HepG2 (cell line): ENCODE results near the gene SESN1. TPM values are rescaled to one million over a fixed set of nuclear protein-coding genes. Genes with fewer than 3 reads are reported as not detected.

Source experiments
- ATAC-seq: fragments of 200-7000 bp; cut with Tn5 transposase; 3 replicates; pipeline ENCODE4 v1.9.1; 2020; ENCODE audit warnings: mild to moderate bottlenecking, moderate library complexity
- BruUV-seq: library from RNA; stranded (reverse); fragments of 400-500 nt; replicated peaks from 2 replicates; lab custom pipeline; 2021; lab: Mats Ljungman, UMichigan
- CTCF ChIA-PET: fragments of 300-600 bp; formaldehyde crosslinking; extraction: SDS; loops from one replicate; lab custom pipeline; 2021; ENCODE audit warnings: low total read pairs, inconsistent platforms, low intra/inter-chr PET ratio; lab: Yijun Ruan, JAX
- POLR2A ChIA-PET: fragments of 350-600 bp; sonication (Branson Sonifier 250); formaldehyde crosslinking; loops from one replicate; lab custom pipeline; 2020; ENCODE audit warnings: antibody characterized with exemption, inconsistent platforms; lab: Yijun Ruan, JAX
- DNase-seq: peaks from one replicate; pipeline ENCODE4 v3.0.0-alpha.2; 2015; ENCODE audit warnings: low spot score
- FAIRE-seq: peaks from 3 replicates; lab custom pipeline; 2011; peaks lifted over from hg19 to GRCh38; lab: Jason Lieb, UNC
- H2AFZ ChIP-seq: one replicate; pipeline ENCODE4 v1.6.1; 2011; ENCODE audit warnings: low read length, inconsistent platforms
- H3K27ac ChIP-seq: fragments of 300-600 bp; 3 replicates; pipeline ENCODE4 v1.8.0; 2011; ENCODE audit warnings: mixed run types, mild to moderate bottlenecking, mixed read lengths, low read length, inconsistent platforms; ENCODE audit not compliant: insufficient read depth; ENCODE audit errors: extremely low read length
- H3K27me3 ChIP-seq, 2 experiments: fragments of 200-600 bp in 1 of 2; 2 replicates in 1 of 2; 3 replicates in 1 of 2; pipeline versions ENCODE4 v1.6.0 to v1.8.0; 2011; ENCODE audit warnings: low read length in 2 of 2, mild to moderate bottlenecking in 2 of 2, moderate library complexity in 2 of 2, inconsistent platforms in 1 of 2; ENCODE audit not compliant: insufficient read depth in 2 of 2, control insufficient read depth in 1 of 2
- H3K36me3 ChIP-seq, 2 experiments: fragments of 200-600 bp in 1 of 2; replicated peaks in 1 of 2; 2 replicates in 1 of 2; 3 replicates in 1 of 2; pipeline versions ENCODE4 v1.5.1 to v1.8.0; 2011; ENCODE audit warnings: low read length in 2 of 2, inconsistent platforms in 1 of 2; ENCODE audit not compliant: insufficient read depth in 2 of 2, control insufficient read depth in 1 of 2
- H3K4me1 ChIP-seq: 2 replicates; pipeline ENCODE4 v1.5.1; 2012; ENCODE audit warnings: low read length, inconsistent platforms; ENCODE audit not compliant: insufficient read depth
- H3K4me2 ChIP-seq: 2 replicates; pipeline ENCODE4 v1.6.0; 2011; ENCODE audit warnings: low read depth, low read length, inconsistent platforms
- H3K4me3 ChIP-seq, 3 experiments: fragments of 200-600 bp in 1 of 3; sonication (generic), shearing (Covaris generic) in 1 of 3; replicated peaks in 1 of 3; 2 replicates each; pipeline ENCODE4 v1.5.1; 2011 to 2016; ENCODE audit warnings: low read length in 3 of 3, inconsistent platforms in 2 of 3, low read depth in 2 of 3, mild to moderate bottlenecking in 2 of 3, control low read depth in 1 of 3, mixed read lengths in 1 of 3; ENCODE audit not compliant: insufficient read depth in 1 of 3
- H3K79me2 ChIP-seq: one replicate; pipeline ENCODE4 v1.6.1; 2011; ENCODE audit warnings: low read length, inconsistent platforms; ENCODE audit not compliant: insufficient read depth
- H3K9ac ChIP-seq: 2 replicates; pipeline ENCODE4 v1.6.0; 2011; ENCODE audit warnings: mild to moderate bottlenecking, low read depth, low read length, inconsistent platforms; ENCODE audit not compliant: insufficient read depth
- H3K9me3 ChIP-seq: 2 replicates; pipeline ENCODE4 v1.5.1; 2012; ENCODE audit warnings: mild to moderate bottlenecking, low read length
- H4K20me1 ChIP-seq: 2 replicates; pipeline ENCODE4 v1.6.0; 2011; ENCODE audit warnings: inconsistent platforms, mild to moderate bottlenecking, low read length, moderate library complexity; ENCODE audit not compliant: insufficient read depth
- FOSL1 ChIP-seq: sonication (generic); formaldehyde crosslinking; IDR thresholded peaks from 2 replicates; pipeline ENCODE4 v1.9.0; 2021; ENCODE audit warnings: missing genetic modification reagents, borderline replicate concordance
- HNRNPLL ChIP-seq: fragments of 200-400 bp; formaldehyde crosslinking; IDR thresholded peaks from 2 replicates; pipeline ENCODE4 v1.6.1; 2017; ENCODE audit warnings: mild to moderate bottlenecking, low read depth, low read length; ENCODE audit not compliant: poor library complexity, severe bottlenecking
- SIN3B ChIP-seq: fragments of 150-350 bp; IDR thresholded peaks from 2 replicates; pipeline ENCODE4 v1.6.1; 2014; ENCODE audit warnings: low read length
- ZNF224 ChIP-seq: sonication (generic); formaldehyde crosslinking; IDR thresholded peaks from 2 replicates; pipeline ENCODE4 v1.5.0; 2020; ENCODE audit warnings: mild to moderate bottlenecking, missing genetic modification reagents
- ZNF678 ChIP-seq: sonication (generic); formaldehyde crosslinking; IDR thresholded peaks from 2 replicates; pipeline ENCODE4 v1.4.0; 2020; ENCODE audit warnings: mild to moderate bottlenecking, missing genetic modification reagents
- WGBS: methylation state at CpG from one replicate; pipeline ENCODE4 v1.1.6; 2017; ENCODE audit warnings: low lambda C conversion rate; 5-methylcytosine and 5-hydroxymethylcytosine counted together
- in situ Hi-C: cut with HindIII; loops from 2 replicates; pipeline ENCODE4 v1.10.0; 2017; ENCODE audit warnings: low pct_unique_long_range_greater_than_20kb; ENCODE audit not compliant: extremely low pct_ligation_motif_present
- intact Hi-C: fragments of 100-400 bp; cut with micrococcal nuclease; formaldehyde crosslinking; loops from one replicate; pipeline ENCODE4 v1.10.0; 2022; ENCODE audit not compliant: unreplicated experiment
- polyA plus RNA-seq, 8 experiments: library from polyadenylated mRNA; depleted of rRNA in 3 of 8; stranded (reverse) in 7 of 8; unstranded in 1 of 8; fragments of >200 nt; fragmentation: Illumina TruSeq in 4 of 8; extraction: Trizol in 4 of 8; gene quantifications; 2 replicates each; pipeline versions ENCODE4 v1.2.1 to v1.2.3, GENCODE V29; 2011 to 2016; ENCODE audit warnings: low read depth in 4 of 8, missing spikeins in 1 of 8, mixed read lengths in 1 of 8; ENCODE audit not compliant: insufficient read depth in 1 of 8
- total RNA-seq, 5 experiments: library from RNA; depleted of rRNA; stranded (reverse); fragments of >200 nt; fragmentation: Illumina TruSeq; extraction: Trizol; gene quantifications; 2 replicates each; pipeline ENCODE4 v1.2.3, GENCODE V29; 2016; ENCODE audit warnings: low read depth in 1 of 5
- TF ChIP-seq, protein P1 (sequence below): sonication (generic); formaldehyde crosslinking; IDR thresholded peaks from 2 replicates; pipeline ENCODE4 v1.5.1; 2020; ENCODE audit warnings: mild to moderate bottlenecking, missing genetic modification reagents, borderline replicate concordance
- TF ChIP-seq, protein P2 (sequence below): sonication (generic); formaldehyde crosslinking; IDR thresholded peaks from 2 replicates; pipeline ENCODE4 v1.5.1; 2020; ENCODE audit warnings: missing genetic modification reagents, mild to moderate bottlenecking, borderline replicate concordance
- TF ChIP-seq, protein P3 (sequence below): IDR thresholded peaks from 2 replicates; pipeline ENCODE4 v1.6.1; 2016; ENCODE audit warnings: low read depth, missing genetic modification reagents, missing compliant biosample characterization

Gene SESN1
- total and polyA plus RNA-seq, 2 of the 13 experiments (the other 11 are each of a cell fraction or from before 2014, with no cell fraction given), result 24.9 to 44.7 TPM

DNA sequence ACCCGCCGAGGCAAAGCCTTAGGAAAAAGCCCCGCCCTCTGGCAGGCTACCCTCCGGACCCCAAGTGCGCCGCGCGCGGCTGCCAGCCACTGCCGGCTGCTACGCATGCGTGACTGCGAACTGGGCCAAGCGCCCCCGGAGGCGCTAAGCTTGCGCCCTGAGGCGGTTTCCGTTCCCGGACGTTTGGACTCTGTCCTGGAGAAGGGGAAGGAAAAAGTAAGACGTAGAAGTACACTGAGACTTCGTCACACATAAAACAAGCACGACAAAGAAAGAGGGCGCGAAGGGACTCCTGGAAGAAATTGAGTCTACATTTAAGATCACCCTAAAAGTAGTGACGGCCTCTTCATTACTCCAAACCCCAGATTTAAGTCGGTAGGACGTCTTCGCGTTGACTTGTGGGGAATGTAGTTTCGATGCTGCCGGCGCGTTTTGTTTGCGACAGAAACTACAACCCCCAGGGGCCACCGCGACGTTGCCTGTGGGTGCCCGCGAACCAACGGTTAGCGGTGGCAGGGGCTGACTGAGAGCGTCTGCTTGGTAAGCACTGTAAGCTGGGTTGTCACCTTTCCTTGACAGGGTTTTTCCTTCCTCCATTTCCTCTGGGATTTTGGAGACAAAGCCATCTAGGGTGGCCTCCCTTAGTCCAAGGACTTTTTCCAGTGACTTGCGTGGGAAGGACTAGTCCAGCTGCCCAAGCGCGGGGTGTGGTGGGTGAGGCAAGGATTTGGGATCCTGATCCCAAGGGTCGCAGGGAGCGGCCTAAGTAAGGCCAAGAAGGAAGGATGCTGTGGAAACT is 589 bp upstream of the SESN1 start, which contains the start of gene CEP57L1 (continued):
- no peak; the same call in 1 of the 2 replicates for TF ChIP-seq ZNF678
- TF ChIP-seq ZNF224, result no peak

DNA sequence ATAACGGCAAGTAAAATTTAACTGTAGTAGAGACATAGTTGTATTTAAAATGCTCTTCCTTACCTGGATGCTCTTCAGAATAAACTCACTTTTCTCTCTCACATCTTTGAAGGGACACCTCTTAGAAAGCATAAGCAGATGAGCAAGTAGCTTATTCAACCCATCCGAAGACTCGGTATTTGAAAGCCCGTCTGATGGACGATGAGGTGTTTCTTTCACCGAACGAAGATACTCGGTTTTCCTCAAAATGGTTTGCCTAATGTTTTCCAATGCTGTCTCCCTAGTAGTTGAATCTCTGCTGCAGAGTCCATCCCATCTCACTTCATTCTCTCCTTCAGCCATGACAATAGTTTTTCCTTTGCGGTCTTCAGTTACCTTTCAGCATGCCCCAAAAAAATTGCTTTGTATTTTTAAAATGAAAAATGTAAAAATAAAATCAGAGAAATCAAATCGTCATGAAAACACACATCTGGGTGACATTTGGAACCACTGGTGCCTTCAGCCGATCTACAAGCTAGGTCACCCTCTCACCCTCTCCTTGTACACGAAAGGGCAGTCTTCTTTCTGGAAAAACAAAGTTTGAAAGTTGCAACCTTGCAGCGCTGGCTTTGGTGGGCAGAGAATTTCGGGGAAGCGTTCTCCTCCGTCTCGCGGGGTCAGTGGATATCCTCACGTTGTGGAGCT is 772 bp downstream of the SESN1 start:
- no peaks in the 10 kb centered on the region; a peak in 1 of 5 replicates for H3K27me3 ChIP-seq
- TF ChIP-seq, protein P1, sequence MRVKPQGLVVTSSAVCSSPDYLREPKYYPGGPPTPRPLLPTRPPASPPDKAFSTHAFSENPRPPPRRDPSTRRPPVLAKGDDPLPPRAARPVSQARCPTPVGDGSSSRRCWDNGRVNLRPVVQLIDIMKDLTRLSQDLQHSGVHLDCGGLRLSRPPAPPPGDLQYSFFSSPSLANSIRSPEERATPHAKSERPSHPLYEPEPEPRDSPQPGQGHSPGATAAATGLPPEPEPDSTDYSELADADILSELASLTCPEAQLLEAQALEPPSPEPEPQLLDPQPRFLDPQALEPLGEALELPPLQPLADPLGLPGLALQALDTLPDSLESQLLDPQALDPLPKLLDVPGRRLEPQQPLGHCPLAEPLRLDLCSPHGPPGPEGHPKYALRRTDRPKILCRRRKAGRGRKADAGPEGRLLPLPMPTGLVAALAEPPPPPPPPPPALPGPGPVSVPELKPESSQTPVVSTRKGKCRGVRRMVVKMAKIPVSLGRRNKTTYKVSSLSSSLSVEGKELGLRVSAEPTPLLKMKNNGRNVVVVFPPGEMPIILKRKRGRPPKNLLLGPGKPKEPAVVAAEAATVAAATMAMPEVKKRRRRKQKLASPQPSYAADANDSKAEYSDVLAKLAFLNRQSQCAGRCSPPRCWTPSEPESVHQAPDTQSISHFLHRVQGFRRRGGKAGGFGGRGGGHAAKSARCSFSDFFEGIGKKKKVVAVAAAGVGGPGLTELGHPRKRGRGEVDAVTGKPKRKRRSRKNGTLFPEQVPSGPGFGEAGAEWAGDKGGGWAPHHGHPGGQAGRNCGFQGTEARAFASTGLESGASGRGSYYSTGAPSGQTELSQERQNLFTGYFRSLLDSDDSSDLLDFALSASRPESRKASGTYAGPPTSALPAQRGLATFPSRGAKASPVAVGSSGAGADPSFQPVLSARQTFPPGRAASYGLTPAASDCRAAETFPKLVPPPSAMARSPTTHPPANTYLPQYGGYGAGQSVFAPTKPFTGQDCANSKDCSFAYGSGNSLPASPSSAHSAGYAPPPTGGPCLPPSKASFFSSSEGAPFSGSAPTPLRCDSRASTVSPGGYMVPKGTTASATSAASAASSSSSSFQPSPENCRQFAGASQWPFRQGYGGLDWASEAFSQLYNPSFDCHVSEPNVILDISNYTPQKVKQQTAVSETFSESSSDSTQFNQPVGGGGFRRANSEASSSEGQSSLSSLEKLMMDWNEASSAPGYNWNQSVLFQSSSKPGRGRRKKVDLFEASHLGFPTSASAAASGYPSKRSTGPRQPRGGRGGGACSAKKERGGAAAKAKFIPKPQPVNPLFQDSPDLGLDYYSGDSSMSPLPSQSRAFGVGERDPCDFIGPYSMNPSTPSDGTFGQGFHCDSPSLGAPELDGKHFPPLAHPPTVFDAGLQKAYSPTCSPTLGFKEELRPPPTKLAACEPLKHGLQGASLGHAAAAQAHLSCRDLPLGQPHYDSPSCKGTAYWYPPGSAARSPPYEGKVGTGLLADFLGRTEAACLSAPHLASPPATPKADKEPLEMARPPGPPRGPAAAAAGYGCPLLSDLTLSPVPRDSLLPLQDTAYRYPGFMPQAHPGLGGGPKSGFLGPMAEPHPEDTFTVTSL (CRISPR knock-in tag), result 0 out of 2 replicates have a peak, but pooled peaks have one; percentile 21
- TF ChIP-seq, protein P2, sequence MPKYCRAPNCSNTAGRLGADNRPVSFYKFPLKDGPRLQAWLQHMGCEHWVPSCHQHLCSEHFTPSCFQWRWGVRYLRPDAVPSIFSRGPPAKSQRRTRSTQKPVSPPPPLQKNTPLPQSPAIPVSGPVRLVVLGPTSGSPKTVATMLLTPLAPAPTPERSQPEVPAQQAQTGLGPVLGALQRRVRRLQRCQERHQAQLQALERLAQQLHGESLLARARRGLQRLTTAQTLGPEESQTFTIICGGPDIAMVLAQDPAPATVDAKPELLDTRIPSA (CRISPR knock-in tag), result no peak
- TF ChIP-seq SIN3B (no peak), FOSL1 (CRISPR knock-in tag) (no peak), HNRNPLL (no peak)
- TF ChIP-seq, protein P3, sequence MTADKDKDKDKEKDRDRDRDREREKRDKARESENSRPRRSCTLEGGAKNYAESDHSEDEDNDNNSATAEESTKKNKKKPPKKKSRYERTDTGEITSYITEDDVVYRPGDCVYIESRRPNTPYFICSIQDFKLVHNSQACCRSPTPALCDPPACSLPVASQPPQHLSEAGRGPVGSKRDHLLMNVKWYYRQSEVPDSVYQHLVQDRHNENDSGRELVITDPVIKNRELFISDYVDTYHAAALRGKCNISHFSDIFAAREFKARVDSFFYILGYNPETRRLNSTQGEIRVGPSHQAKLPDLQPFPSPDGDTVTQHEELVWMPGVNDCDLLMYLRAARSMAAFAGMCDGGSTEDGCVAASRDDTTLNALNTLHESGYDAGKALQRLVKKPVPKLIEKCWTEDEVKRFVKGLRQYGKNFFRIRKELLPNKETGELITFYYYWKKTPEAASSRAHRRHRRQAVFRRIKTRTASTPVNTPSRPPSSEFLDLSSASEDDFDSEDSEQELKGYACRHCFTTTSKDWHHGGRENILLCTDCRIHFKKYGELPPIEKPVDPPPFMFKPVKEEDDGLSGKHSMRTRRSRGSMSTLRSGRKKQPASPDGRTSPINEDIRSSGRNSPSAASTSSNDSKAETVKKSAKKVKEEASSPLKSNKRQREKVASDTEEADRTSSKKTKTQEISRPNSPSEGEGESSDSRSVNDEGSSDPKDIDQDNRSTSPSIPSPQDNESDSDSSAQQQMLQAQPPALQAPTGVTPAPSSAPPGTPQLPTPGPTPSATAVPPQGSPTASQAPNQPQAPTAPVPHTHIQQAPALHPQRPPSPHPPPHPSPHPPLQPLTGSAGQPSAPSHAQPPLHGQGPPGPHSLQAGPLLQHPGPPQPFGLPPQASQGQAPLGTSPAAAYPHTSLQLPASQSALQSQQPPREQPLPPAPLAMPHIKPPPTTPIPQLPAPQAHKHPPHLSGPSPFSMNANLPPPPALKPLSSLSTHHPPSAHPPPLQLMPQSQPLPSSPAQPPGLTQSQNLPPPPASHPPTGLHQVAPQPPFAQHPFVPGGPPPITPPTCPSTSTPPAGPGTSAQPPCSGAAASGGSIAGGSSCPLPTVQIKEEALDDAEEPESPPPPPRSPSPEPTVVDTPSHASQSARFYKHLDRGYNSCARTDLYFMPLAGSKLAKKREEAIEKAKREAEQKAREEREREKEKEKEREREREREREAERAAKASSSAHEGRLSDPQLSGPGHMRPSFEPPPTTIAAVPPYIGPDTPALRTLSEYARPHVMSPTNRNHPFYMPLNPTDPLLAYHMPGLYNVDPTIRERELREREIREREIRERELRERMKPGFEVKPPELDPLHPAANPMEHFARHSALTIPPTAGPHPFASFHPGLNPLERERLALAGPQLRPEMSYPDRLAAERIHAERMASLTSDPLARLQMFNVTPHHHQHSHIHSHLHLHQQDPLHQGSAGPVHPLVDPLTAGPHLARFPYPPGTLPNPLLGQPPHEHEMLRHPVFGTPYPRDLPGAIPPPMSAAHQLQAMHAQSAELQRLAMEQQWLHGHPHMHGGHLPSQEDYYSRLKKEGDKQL (CRISPR knock-in tag), result no peak

More for the DNA sequence above, 772 bp downstream of the SESN1 start:
- Histone ChIP-seq H3K4me3 (peak overlapping the region; percentile 74 to 98 (median 89)), H4K20me1 (peaks cover 12% of the 10 kb centered on the region), H3K79me2 (peaks cover 47% of the 10 kb centered on the region), H2AFZ (peak overlapping the region; percentile 64), H3K4me2 (peak overlapping the region; percentile 89), H3K9ac (peak overlapping the region; percentile 89), H3K27ac (peak overlapping the region; percentile 96), H3K9me3 (no peaks in the 10 kb centered on the region), H3K4me1 (peaks cover 59% of the 10 kb centered on the region), H3K36me3 (no peaks in the 10 kb centered on the region)
- DNase-seq (no peak), ATAC-seq (no peak), FAIRE-seq (no peak)
- WGBS, result under 1% methylated on average over 19 of the region's 19 CpGs
- CTCF ChIA-PET, result no interaction called here
- POLR2A ChIA-PET, result interaction anchor here (0.9 to 2.4 kb wide), 12 partner anchors 12 to 833 kb away, joined by 3 to 18 read pairs (median 5); partner anchors contain the start of genes FOXO3 and SNX3
- intact Hi-C loops, result no loop called here
- TSS peak; percentile 53 for BruUV-seq
- in situ Hi-C loops, result no loop called here
